ENCODE measurements around the gene PRPF38B.

PRPF38B gene

GRCh38 chr1:108671143-108671542, 21.0 kb upstream of the PRPF38B start:
- no peak for TF ChIP-seq FOXM1 (IDR thresholded peaks at IDR 0.05; ENCODE audit: borderline replicate concordance, low read depth)
- TF ChIP-seq YY1 (IDR thresholded peaks at IDR 0.05; ENCODE audit: low read depth): no peak
- no peak for TF ChIP-seq REST (IDR thresholded peaks at IDR 0.05; ENCODE audit: low read depth)
- no peak for TF ChIP-seq USF1 (IDR thresholded peaks at IDR 0.05)
- TF ChIP-seq NFIC (IDR thresholded peaks at IDR 0.05): no peak
- TF ChIP-seq CEBPB (IDR thresholded peaks at IDR 0.05): no peak
- TF ChIP-seq RAD21 (IDR thresholded peaks at IDR 0.05; ENCODE audit: low read depth): no peak
- no peak for TF ChIP-seq CREB1 (IDR thresholded peaks at IDR 0.05; ENCODE audit: low read depth)
- TF ChIP-seq EP300 (IDR thresholded peaks at IDR 0.05; ENCODE audit: borderline replicate concordance): no peak
- no peak for TF ChIP-seq EGR1 (IDR thresholded peaks at IDR 0.05)
- no peak for TF ChIP-seq TEAD4 (IDR thresholded peaks at IDR 0.05)
- no peak for TF ChIP-seq TCF12 (IDR thresholded peaks at IDR 0.05; ENCODE audit: low read depth)

- TF ChIP-seq REST (IDR thresholded peaks at IDR 0.05; ENCODE audit: low read depth) (no peak), YY1 (IDR thresholded peaks at IDR 0.05; ENCODE audit: low read depth) (no peak), TCF12 (IDR thresholded peaks at IDR 0.05; ENCODE audit: low read depth) (no peak)
Measured at GRCh38 chr1:108678706-108679105, 13.4 kb upstream of the PRPF38B start.

GRCh38 chr1:108679586-108680213, 12.4 kb upstream of the PRPF38B start:
- TF ChIP-seq TEAD4 (IDR thresholded peaks at IDR 0.05) (no peak), EGR1 (IDR thresholded peaks at IDR 0.05) (no peak), MAX (IDR thresholded peaks at IDR 0.05) (no peak), TCF12 (IDR thresholded peaks at IDR 0.05; ENCODE audit: low read depth) (no peak), YY1 (IDR thresholded peaks at IDR 0.05; ENCODE audit: low read depth) (no peak), ZBTB7A (IDR thresholded peaks at IDR 0.05; ENCODE audit: low read depth) (no peak), FOXM1 (IDR thresholded peaks at IDR 0.05; ENCODE audit: borderline replicate concordance, low read depth) (no peak), TAF1 (IDR thresholded peaks at IDR 0.05; ENCODE audit: low read depth) (no peak), RAD21 (IDR thresholded peaks at IDR 0.05; ENCODE audit: low read depth) (no peak), CEBPB (IDR thresholded peaks at IDR 0.05) (no peak), CREB1 (IDR thresholded peaks at IDR 0.05; ENCODE audit: low read depth) (no peak), EP300 (IDR thresholded peaks at IDR 0.05; ENCODE audit: borderline replicate concordance) (no peak), USF1 (IDR thresholded peaks at IDR 0.05) (no peak), NFIC (IDR thresholded peaks at IDR 0.05) (no peak), REST (IDR thresholded peaks at IDR 0.05; ENCODE audit: low read depth) (no peak)

GRCh38 chr1:108685529-108685928, 6.6 kb upstream of the PRPF38B start:
- no peak for TF ChIP-seq MAX (IDR thresholded peaks at IDR 0.05)
- TF ChIP-seq CREB1 (IDR thresholded peaks at IDR 0.05; ENCODE audit: low read depth): no peak
- no peak for TF ChIP-seq ZBTB7A (IDR thresholded peaks at IDR 0.05; ENCODE audit: low read depth)
- no peak for TF ChIP-seq CEBPB (IDR thresholded peaks at IDR 0.05)
- TF ChIP-seq TEAD4 (IDR thresholded peaks at IDR 0.05): no peak
- no peak for TF ChIP-seq FOXM1 (IDR thresholded peaks at IDR 0.05; ENCODE audit: borderline replicate concordance, low read depth)
- no peak for TF ChIP-seq TCF12 (IDR thresholded peaks at IDR 0.05; ENCODE audit: low read depth)
- no peak for TF ChIP-seq REST (IDR thresholded peaks at IDR 0.05; ENCODE audit: low read depth)
- no peak for TF ChIP-seq TAF1 (IDR thresholded peaks at IDR 0.05; ENCODE audit: low read depth)
- TF ChIP-seq EGR1 (IDR thresholded peaks at IDR 0.05): no peak
- TF ChIP-seq NFIC (IDR thresholded peaks at IDR 0.05): no peak
- no peak for TF ChIP-seq YY1 (IDR thresholded peaks at IDR 0.05; ENCODE audit: low read depth)
- no peak for TF ChIP-seq RAD21 (IDR thresholded peaks at IDR 0.05; ENCODE audit: low read depth)

Data from Ishikawa (cell line).